T-helper 2 cell (primary cell): ENCODE measurements around the gene LILRA5.
"Not testable (repeated sequence)": the region's sequence is repeated elsewhere in the genome, so short reads cannot be mapped to it uniquely, and the experiment has no call there.

Experiments
- DNase-seq, 5 experiments: peaks; one replicate each; pipeline versions ENCODE4 v3.0.0 to v3.0.0-alpha.2; 2012 to 2022

The LILRA5 gene

DNA sequence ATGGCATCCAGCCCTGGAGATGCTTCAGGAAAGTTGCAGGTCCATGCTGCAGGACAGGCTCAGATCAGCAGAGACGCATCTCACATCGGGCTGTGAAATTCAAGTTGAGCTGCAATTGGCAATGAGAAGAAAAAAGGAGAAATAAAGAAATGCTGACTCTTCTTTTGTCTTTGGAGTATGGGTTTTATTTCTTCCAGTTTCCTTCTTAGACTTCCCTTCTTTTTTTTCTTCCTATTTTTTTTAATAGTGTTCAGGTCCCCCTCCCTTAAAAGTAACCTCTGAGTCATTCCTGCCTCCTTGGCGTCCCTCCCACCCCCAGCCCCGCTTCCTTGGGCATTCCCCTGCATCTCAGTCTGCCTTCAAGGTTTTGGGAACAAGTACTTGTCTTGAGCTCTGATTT, 41.4 kb downstream of the LILRA5 start:
- not testable (repeated sequence) for DNase-seq

GRCh38 chr19:54271106-54271505, 41.9 kb downstream of the LILRA5 start:
- no peak for DNase-seq

GRCh38 chr19:54268936-54269335, 44.0 kb downstream of the LILRA5 start:
- DNase-seq: no peak

GRCh38 chr19:54266133-54266532, 46.8 kb downstream of the LILRA5 start:
- DNase-seq: peak in 4 of 5 experiments; percentile 19 to 61 (median 51)

- no peak for DNase-seq
These were observed 50.5 kb downstream of the LILRA5 start for GRCh38 chr19:54262470-54262869.

DNA sequence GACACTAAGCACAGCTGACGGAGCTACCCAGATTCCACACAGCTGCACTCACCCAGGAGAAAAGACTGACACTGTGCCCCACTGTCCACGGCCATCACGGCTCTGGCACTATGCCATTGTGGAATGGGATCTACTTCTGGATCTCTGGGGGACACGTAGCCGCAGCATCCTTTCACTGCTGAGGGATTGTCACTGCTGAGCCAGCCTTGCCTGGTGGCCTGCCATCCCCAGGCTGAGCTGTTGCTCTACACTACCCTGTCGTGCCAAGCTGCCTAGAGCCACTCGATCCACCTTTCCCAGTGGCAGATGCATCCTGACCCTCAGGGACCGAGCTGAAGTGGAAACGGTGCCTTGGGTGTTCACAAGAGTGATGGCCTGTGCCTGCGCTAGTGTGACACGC, 50.9 kb downstream of the LILRA5 start:
- DNase-seq: no peak

- DNase-seq: no peak
These were observed 55.9 kb downstream of the LILRA5 start, which contains the start of gene LILRB5 for GRCh38 chr19:54257116-54257480. TSS of gene LILRB5 (minus strand) at chr19:54257273. CDS start at chr19:54257193, 80 bp downstream.
